Bronchial epithelial cell (primary cell): ENCODE data around the gene TMEM143. TPM values are rescaled to one million over a fixed set of nuclear protein-coding genes. Genes with fewer than 3 reads are reported as not detected.
A peak's percentile ranks its signal among the peaks of the same experiment; 100 is the strongest.

Experiments used
- DNase-seq: peaks from one replicate; pipeline ENCODE4 v3.0.0-alpha.2; 2010; ENCODE audit warnings: low read depth
- FAIRE-seq: peaks from 2 replicates; lab custom pipeline; 2011; peaks lifted over from hg19 to GRCh38; lab: Jason Lieb, UNC
- H3K27me3 ChIP-seq: 2 replicates; pipeline ENCODE4 v1.5.1; 2011; ENCODE audit warnings: low read length; ENCODE audit not compliant: control insufficient read depth, insufficient read depth
- H3K36me3 ChIP-seq: 2 replicates; pipeline ENCODE4 v1.5.1; 2011; ENCODE audit warnings: low read length; ENCODE audit not compliant: control insufficient read depth, insufficient read depth
- H3K4me3 ChIP-seq: 2 replicates; pipeline ENCODE4 v1.5.1; 2011; ENCODE audit warnings: mild to moderate bottlenecking, low read depth, low read length, control low read depth
- total RNA-seq: library from RNA; depleted of rRNA; stranded (reverse); fragments of >200 nt; gene quantifications from 2 replicates; pipeline ENCODE4 v1.2.1, GENCODE V29; 2014
- TF ChIP-seq, protein P1 (sequence below): IDR thresholded peaks from 2 replicates; pipeline ENCODE4 v1.5.1; 2011; ENCODE audit warnings: mild to moderate bottlenecking, moderate library complexity, low read length, control low read depth, inconsistent platforms; ENCODE audit not compliant: insufficient read depth, severe bottlenecking

The TMEM143 gene
- total RNA-seq, 1 donor from 2014 or later, result 0.79 TPM

DNA sequence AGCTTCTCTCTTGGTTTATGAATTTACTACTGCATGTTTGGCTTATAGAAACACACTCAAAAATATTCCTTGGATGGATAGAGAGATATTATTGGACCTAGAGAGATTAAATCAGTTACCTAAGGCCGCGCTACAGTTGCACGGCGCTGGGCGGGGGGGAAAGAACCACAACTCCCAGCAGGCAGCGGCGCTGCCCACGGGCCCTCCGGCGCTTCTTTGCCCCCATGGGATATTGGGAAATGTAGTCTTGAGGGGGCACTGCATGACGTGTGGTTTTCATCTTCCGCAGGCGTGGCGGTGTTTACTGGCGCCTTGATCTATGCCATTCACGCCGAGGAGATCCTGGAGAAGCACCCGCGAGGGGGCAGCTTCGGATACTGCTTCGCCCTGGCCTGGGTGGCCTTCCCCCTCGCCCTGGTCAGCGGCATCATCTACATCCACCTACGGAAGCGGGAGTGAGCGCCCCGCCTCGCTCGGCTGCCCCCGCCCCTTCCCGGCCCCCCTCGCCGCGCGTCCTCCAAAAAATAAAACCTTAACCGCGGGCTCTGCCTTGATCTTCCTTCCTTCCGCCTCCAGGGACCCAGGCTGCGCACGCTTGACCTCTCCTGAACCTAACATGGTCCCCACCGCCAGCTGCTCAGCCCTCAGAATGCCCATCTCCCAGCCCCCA, 33.6 kb downstream of the TMEM143 start:
- H3K36me3 ChIP-seq, result no peaks in the 10 kb centered on the region
- H3K27me3 ChIP-seq, result no peaks in the 10 kb centered on the region
- DNase-seq (peak; percentile 69), FAIRE-seq (no peak)
- H3K4me3 ChIP-seq, result peak overlapping the region; percentile 47
- TF ChIP-seq, protein P1, sequence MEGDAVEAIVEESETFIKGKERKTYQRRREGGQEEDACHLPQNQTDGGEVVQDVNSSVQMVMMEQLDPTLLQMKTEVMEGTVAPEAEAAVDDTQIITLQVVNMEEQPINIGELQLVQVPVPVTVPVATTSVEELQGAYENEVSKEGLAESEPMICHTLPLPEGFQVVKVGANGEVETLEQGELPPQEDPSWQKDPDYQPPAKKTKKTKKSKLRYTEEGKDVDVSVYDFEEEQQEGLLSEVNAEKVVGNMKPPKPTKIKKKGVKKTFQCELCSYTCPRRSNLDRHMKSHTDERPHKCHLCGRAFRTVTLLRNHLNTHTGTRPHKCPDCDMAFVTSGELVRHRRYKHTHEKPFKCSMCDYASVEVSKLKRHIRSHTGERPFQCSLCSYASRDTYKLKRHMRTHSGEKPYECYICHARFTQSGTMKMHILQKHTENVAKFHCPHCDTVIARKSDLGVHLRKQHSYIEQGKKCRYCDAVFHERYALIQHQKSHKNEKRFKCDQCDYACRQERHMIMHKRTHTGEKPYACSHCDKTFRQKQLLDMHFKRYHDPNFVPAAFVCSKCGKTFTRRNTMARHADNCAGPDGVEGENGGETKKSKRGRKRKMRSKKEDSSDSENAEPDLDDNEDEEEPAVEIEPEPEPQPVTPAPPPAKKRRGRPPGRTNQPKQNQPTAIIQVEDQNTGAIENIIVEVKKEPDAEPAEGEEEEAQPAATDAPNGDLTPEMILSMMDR, result peak; percentile 25

- Histone ChIP-seq H3K36me3 (no peaks in the 10 kb centered on the region), H3K27me3 (no peaks in the 10 kb centered on the region), H3K4me3 (no peak overlapping the region)
- TF ChIP-seq, protein P1, result no peak
- DNase-seq (peak; percentile 68), FAIRE-seq (no peak)
Measured at GRCh38 chr19:48329167-48329891, 34.4 kb downstream of the TMEM143 start.

GRCh38 chr19:48325265-48325910, 38.4 kb downstream of the TMEM143 start, which contains the start of gene EMP3:
TSS of gene EMP3 (plus strand) at chr19:48325552. CDS start at chr19:48326845, 1,293 bp downstream.
- Histone ChIP-seq H3K4me3 (peak within 1 kb of the TSS; percentile 25), H3K36me3 (no peaks in the 10 kb centered on the region), H3K27me3 (no peaks in the 10 kb centered on the region)
- TF ChIP-seq, protein P1, result no peak
- peak; percentile 62 for DNase-seq
- no peak for FAIRE-seq

DNA sequence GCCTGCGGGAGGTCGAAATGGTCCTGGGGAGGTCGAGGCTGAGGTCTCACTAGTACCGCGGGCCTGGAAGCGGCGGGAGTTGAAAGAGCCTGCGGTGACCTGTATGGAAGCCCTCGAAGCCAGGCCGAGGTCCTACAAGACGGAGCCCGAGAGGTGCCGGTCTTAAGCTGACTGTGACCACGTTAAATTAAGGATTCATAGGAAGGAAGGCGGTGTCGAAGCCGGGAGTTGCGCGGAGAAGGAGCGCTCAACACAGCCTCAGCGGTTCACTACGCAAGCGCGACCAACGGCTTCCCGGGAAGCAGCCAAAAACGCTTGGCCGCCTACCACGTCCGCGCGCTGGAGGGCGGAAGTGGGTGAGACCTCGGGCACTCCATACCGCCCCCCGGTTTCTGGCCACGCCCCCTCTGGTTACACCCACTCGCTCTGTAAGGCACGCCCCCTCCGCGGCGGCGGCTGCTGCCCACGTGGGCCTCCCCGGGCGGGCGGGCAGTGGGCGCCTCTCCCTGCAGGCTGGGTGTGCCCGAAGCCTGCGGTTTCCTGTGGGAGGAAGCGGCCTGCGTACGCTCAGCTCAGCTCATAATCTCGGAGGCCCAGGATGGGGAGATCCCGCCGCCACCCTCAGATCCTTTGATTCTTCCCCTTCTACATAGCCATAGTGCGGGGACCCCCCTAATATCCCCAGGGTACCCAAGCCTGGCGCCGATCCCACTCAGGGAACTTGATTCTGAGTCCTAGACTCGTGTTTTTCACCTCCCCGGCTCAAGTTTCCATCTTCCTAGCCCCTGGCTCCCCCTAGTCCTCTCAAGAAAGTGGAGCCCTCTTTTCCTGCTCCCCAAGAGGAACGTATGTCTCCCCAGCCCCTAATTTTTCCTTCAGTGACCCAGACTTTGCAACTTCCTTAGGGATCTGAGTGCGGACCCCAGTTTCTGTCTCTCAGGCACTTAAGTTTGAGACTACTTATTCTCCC, 41.8 kb downstream of the TMEM143 start:
- TF ChIP-seq, protein P1, result peak; percentile 7
- Histone ChIP-seq H3K36me3 (no peaks in the 10 kb centered on the region), H3K27me3 (no peaks in the 10 kb centered on the region), H3K4me3 (peak overlapping the region; percentile 52)
- DNase-seq, result peak; percentile 91
- no peak for FAIRE-seq

GRCh38 chr19:48321372-48321621, 42.4 kb downstream of the TMEM143 start:
- FAIRE-seq (no peak), DNase-seq (peak; percentile 89)
- H3K36me3 ChIP-seq, result no peaks in the 10 kb centered on the region

More at GRCh38 chr19:48321372-48321621, 42.4 kb downstream of the TMEM143 start:
- Histone ChIP-seq H3K4me3 (peak overlapping the region; percentile 52), H3K27me3 (no peaks in the 10 kb centered on the region)
- TF ChIP-seq, protein P1, result no peak
